ENCODE results near the gene ZNF423.

Gene ZNF423

GRCh38 chr16:49780433-49780832, 75.5 kb downstream of the ZNF423 start:
- no peak for TF ChIP-seq CTCF (IDR thresholded peaks at IDR 0.05; ENCODE audit: insufficient read depth, low read depth, low read length, missing control alignments)

DNA sequence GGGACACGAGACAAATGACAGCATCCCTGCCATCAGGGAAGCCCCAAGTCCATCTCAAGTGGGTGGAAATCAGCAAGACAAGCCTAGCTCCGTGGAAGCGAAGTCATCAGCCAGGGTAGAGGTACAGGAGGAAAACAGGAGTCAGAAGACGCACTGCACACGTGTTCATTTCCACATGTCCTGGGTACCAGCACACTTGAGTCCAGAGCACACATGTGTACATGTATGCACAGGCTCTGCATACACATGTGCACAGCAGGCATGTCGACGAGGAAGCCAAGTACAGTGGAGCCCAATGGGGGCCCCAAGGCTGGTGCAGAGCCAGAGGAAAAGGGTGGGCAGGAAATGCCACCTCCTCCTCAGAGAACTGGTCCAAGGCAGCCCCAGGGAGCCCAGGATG, 75.9 kb downstream of the ZNF423 start:
- no peak for DNase-seq (ENCODE audit: low read depth)
- no peak overlapping the region for H3K4me3 ChIP-seq (ENCODE audit: low read length)
- no peak for TF ChIP-seq CTCF (IDR thresholded peaks at IDR 0.05; ENCODE audit: insufficient read depth, low read depth, low read length, missing control alignments)

More at GRCh38 chr16:49780433-49780832, 75.5 kb downstream of the ZNF423 start:
- H3K4me3 ChIP-seq (ENCODE audit: low read length): no peak overlapping the region
- DNase-seq (ENCODE audit: low read depth): no peak

GRCh38 chr16:49778202-49778930, 77.5 kb downstream of the ZNF423 start:
- no peak for TF ChIP-seq CTCF (IDR thresholded peaks at IDR 0.05; ENCODE audit: insufficient read depth, low read depth, low read length, missing control alignments)
- DNase-seq (ENCODE audit: low read depth): no peak
- H3K4me3 ChIP-seq (ENCODE audit: low read length): no peak overlapping the region

DNA sequence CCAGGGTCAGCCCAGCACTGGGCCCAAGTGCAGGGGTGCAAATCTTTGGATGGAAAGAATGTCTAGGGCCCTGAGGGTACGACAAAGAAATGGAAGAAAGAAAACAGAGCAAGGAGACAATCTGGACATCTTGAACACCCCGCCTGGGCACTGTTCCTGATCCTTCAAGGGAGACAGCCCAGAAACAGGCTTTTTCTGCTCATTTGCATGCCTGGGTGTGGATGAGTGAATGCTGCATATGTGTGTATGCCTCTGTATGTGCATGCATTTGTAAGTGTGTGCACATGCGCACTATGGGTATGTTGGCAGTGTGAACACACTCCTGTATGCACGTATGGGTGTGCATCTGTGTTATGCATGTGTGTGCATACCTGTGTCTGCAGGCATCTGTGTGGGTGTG, 79.2 kb downstream of the ZNF423 start:
- DNase-seq (ENCODE audit: low read depth): no peak
- no peak for TF ChIP-seq CTCF (IDR thresholded peaks at IDR 0.05; ENCODE audit: insufficient read depth, low read depth, low read length, missing control alignments)

GRCh38 chr16:49776085-49776595, 79.8 kb downstream of the ZNF423 start:
- no peak for DNase-seq (ENCODE audit: low read depth)
- no peak overlapping the region for H3K4me3 ChIP-seq (ENCODE audit: low read length)
- no peak for TF ChIP-seq CTCF (IDR thresholded peaks at IDR 0.05; ENCODE audit: insufficient read depth, low read depth, low read length, missing control alignments)

More for the DNA sequence above, 79.2 kb downstream of the ZNF423 start:
- H3K4me3 ChIP-seq (ENCODE audit: low read length): no peak overlapping the region

- TF ChIP-seq CTCF (IDR thresholded peaks at IDR 0.05; ENCODE audit: insufficient read depth, low read depth, low read length, missing control alignments): no peak
- no peak overlapping the region for H3K4me3 ChIP-seq (ENCODE audit: low read length)
- DNase-seq (ENCODE audit: low read depth): no peak
Measured at GRCh38 chr16:49775581-49775980, 80.3 kb downstream of the ZNF423 start.

GRCh38 chr16:49775018-49775417, 80.9 kb downstream of the ZNF423 start:
- TF ChIP-seq CTCF (IDR thresholded peaks at IDR 0.05; ENCODE audit: insufficient read depth, low read depth, low read length, missing control alignments): no peak

More at GRCh38 chr16:49775018-49775417, 80.9 kb downstream of the ZNF423 start:
- no peak overlapping the region for H3K4me3 ChIP-seq (ENCODE audit: low read length)
- DNase-seq (ENCODE audit: low read depth): no peak
